HG02938 (cell line): Measurements from ENCODE around the gene NDUFB11.
"Not testable (repeated sequence)": the region's sequence is repeated elsewhere in the genome, so short reads cannot be mapped to it uniquely, and the experiment has no call there.

ENCODE experiments used
- ATAC-seq: cut with Tn5 transposase; IDR thresholded peaks from one replicate; pipeline ENCODE4 v1.9.1; 2021; ENCODE audit warnings: mild to moderate bottlenecking, moderate library complexity; ENCODE audit not compliant: unreplicated experiment

NDUFB11 gene

GRCh38 chrX:47146936-47147859 lies 2.7 kb upstream of the NDUFB11 start:
- ATAC-seq = no peak

- ATAC-seq = no peak
Observed at GRCh38 chrX:47146121-47146935, 1.8 kb upstream of the NDUFB11 start.

GRCh38 chrX:47145395-47146120 lies 1.1 kb upstream of the NDUFB11 start:
- peak; percentile 12 for ATAC-seq

- peak; percentile 19 for ATAC-seq
Observed at GRCh38 chrX:47143894-47144625, 442 bp downstream of the NDUFB11 start.

- no peak for ATAC-seq
Observed at GRCh38 chrX:47138171-47138570, 6.3 kb downstream of the NDUFB11 start.

GRCh38 chrX:47135650-47136049 lies 8.9 kb downstream of the NDUFB11 start:
- not testable (repeated sequence) for ATAC-seq

GRCh38 chrX:47133493-47133892 lies 11.0 kb downstream of the NDUFB11 start:
- no peak for ATAC-seq

- ATAC-seq = no peak
Observed at GRCh38 chrX:47129899-47130358, 14.6 kb downstream of the NDUFB11 start.

GRCh38 chrX:47129157-47129898 lies 15.2 kb downstream of the NDUFB11 start:
- ATAC-seq = peak; percentile 99

GRCh38 chrX:47124466-47124865 lies 20.0 kb downstream of the NDUFB11 start:
- ATAC-seq = not testable (repeated sequence)

GRCh38 chrX:47116551-47117110 lies 27.9 kb downstream of the NDUFB11 start:
- not testable (repeated sequence) for ATAC-seq

GRCh38 chrX:47112316-47112954 lies 32.1 kb downstream of the NDUFB11 start:
- no peak for ATAC-seq

GRCh38 chrX:47110936-47111615 lies 33.4 kb downstream of the NDUFB11 start:
- not testable (repeated sequence) for ATAC-seq

- no peak for ATAC-seq
Observed at GRCh38 chrX:47101206-47101605, 43.3 kb downstream of the NDUFB11 start.

- no peak for ATAC-seq
Observed at GRCh38 chrX:47098338-47099094, 46.0 kb downstream of the NDUFB11 start.

GRCh38 chrX:47097018-47097417 lies 47.5 kb downstream of the NDUFB11 start:
- ATAC-seq = no peak

GRCh38 chrX:47093860-47094259 lies 50.6 kb downstream of the NDUFB11 start:
- no peak for ATAC-seq
